ENCODE measurements around the gene FBXW7.

The FBXW7 gene

DNA sequence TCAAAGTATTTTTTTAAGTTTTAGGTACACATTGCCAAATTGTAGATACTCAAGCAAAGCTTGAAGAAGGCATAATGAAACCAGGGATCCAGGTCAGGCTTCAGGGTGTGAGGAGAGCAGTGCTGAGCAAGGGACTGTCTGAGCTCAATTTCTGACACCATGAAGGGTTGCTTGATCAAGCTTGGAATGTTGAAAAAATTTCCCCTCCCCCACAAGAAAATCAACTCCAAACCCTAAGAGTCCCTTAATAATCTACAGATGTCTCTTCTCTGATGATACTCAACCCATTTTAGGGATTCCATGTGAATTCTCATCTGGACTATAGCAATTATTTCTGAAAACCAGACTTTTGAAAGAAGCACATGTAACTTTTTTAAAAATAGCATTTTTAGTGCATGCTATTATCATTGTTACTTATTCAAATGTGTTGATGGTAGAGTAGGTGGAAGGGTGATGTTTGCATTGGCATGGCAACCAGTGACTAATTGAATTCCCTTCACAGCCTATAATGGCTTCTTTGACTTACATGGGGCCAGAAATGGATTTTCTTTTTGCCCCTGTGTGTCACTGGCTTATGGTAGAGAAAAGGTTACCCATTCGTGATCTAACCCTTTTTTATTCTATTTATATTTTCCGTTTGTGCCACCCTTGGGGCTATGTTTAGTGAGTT is 252.0 kb downstream of the FBXW7 start:
- DNase-seq (ENCODE audit: low read depth): no peak

DNA sequence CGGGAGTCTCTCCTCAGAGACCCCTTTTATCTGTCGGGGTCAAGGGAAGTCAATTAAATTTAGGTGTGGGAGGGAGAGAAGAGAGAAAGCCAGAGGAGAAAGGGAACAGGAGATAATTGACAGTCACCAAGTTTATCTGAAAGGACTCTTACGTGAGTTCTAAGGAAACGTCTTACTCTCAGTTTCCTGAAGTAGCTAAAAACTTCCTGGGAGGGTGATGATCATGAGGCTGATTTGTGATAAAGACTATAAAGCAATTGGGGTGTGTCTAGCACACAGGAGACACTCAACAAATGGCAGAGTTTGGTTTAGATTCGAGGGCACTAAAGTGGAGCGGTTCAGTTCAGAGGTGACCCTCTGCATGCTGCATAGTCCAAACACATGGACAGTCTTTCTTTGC is 254.1 kb downstream of the FBXW7 start:
- no peak for DNase-seq (ENCODE audit: low read depth)

DNA sequence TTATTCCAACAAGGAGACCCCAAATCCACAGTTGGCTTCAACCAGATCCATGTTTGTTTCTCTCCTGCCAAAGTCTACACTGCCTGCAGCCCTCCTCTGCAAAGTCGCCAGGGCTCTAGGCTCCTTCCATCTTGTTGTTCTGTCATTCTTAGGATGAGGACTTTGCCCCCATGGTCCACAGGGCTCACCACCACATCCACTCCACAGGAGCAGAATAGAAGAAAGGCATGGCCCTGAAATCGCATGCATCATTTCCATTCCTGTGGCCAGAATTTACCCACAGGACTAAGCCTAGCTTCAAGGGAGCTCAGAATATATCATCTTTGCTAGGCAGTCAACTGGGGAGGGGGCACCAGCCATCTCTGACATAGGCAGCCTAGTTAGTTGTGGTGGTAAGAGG is 254.7 kb downstream of the FBXW7 start:
- no peak for DNase-seq (ENCODE audit: low read depth)

DNA sequence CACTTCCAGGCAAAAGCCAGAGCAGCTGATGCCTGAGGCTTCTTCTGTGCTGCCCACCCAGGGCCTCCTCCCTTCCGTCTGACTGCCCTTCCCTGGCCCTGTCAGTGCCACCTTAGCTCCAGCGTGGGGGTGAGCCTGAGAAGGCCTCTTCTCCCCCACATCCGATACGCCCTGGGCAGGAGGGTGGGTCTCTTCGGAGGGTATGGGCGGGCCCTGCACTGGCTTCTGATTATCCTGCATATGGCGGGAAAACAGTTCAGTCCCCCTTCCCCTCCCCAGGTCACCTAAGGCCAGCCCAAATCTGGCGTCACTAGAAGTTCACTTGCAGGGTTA is 256.7 kb downstream of the FBXW7 start:
- no peak for DNase-seq (ENCODE audit: low read depth)

GRCh38 chr4:152278505-152279233 is 257.2 kb downstream of the FBXW7 start:
- DNase-seq (ENCODE audit: low read depth): no peak

GRCh38 chr4:152278172-152278504 is 257.8 kb downstream of the FBXW7 start:
- no peak for DNase-seq (ENCODE audit: low read depth)

DNA sequence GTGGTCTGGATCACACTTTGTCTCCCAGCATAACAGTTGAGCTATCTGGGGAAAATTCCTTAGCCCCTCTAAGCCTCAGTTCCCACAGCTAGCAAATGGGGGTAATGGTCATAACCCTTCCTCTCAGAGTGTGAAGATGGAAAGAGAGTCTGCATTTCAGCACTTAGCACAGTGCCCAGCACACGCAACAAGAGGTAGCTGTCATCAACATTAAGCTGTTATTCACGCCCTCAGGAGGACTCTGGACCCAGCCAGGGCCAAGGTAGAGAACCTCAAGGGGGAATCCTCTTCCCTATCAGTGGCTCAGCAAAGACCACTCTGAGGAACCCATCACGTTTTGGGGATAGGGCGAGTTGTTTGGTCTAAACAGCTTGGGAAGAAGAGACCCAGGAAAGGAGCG is 258.6 kb downstream of the FBXW7 start:
- DNase-seq (ENCODE audit: low read depth): no peak

DNA sequence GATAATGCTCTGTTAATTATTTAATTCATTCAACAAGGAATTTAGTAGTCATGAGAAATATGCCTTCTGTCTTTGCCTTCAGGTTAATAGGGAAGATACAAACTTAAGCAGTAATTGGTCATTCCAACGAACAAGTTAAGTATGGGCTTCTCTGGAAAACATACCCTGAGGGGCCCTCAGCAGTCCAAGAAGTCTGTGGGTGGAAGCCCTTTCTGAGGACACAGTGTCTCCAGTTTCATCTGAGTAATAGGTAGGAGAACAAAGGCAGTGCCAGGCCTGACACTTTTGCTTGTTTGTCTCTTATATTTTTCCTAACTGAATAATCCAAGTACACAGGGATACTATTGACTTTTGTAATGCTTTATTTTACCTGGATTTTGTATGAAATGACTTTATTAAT is 262.5 kb downstream of the FBXW7 start:
- DNase-seq (ENCODE audit: low read depth): no peak

Measured in fibroblast of gingiva (primary cell).